Stimulated activated naive CD4-positive, alpha-beta T cell (primary cell): ENCODE measurements around the gene CENPB.

Source experiments
- DNase-seq, 6 experiments: peaks; one replicate each; lab custom pipeline; 2025; lab: John Stamatoyannopoulos, UW

The CENPB gene

DNA sequence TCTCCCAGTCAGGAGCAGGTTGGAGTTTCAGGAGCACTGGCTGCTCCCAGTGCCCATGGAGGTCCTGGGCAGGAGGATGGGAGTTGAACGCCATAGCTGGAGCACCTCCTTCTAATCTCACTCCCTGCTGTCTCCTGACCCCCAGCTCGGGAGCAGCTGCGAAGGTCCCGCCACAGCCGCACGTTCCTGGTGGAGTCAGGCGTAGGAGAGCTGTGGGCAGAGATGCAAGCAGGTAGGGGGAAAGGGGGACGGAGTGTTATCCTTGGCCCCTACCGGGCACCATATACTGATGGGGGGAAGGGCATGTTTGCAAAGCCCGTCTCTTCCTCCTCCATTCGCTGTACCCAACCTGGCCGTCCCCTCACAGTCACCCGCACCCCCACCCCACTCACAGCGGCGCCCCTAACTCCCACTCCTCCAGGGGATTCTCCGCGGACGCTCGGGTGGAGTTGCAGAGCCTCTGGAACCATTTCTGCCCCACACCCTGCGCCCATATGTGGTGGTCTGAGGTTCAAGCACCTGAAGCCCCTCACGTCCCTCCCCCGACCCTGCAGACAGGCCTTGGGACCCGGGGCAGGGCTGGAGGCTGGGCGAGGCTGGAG lies 37.4 kb downstream of the CENPB start:
- no peak for DNase-seq

GRCh38 chr20:3748073-3748472 lies 38.5 kb downstream of the CENPB start:
- no peak for DNase-seq

DNA sequence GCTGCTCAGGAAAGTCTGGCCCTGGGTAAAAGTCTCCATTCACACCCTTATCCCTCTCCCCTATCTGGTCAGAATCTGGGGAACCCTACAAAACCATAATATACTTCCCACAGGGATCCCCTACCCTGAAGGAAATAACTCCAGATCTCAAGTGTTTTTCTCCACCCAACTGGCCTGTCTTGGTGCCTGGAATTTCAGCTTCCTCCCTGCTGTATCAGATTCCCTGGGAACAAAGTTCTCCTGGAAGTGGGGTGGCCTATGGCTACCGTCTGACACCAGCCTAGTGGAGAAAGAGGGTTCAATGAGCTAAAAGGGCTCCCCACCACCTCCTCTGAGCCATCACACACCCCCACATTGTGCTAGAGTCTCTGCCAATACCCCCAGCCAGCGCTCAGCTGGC lies 39.1 kb downstream of the CENPB start:
- DNase-seq, result no peak

DNA sequence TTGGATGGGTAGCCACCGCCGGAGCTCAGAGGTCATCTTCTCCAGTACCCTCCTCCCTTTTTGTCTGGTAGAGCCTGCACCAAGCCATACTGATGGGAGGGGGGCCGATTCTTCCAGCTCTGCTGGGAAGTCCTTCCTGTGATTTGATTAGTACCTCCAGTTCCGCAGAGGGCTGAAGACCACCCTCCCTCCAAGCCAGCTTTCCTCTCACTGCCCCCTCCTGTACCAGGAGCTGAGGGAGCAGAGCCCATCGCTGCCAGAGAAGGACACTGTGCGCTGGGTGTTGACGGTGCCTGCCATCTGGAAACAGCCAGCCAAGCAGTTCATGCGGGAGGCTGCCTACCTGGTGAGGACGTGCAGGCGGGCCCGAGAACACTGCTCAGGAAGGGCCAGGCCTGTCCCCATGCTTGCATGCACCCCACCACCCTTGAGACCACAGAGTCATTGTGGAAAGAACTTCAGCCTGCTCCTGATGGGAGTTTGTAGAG lies 40.8 kb downstream of the CENPB start:
- DNase-seq, result no peak

GRCh38 chr20:3744806-3745685 lies 41.5 kb downstream of the CENPB start:
- DNase-seq, result peak; percentile 49 to 78 (median 66)

GRCh38 chr20:3744037-3744436 lies 42.5 kb downstream of the CENPB start:
- no peak for DNase-seq

DNA sequence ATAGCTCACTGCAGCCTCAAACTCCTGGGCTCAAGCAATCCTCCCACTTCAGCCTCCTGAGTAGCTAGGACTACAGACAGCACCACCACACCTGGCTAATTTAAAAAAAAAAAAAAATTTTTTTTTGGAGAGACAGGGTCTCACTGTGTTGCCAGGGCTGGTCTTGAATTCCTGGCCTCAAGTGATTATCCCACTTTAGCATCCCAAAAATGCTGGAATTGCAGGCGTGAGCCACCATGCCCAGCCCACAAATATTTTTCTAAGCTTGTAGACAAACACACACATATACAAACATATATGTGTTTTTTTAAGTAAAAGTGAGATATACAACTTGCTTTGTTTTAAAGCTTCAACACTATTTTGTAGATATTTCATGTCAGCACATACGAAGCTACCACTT lies 43.3 kb downstream of the CENPB start:
- DNase-seq, result no peak

DNA sequence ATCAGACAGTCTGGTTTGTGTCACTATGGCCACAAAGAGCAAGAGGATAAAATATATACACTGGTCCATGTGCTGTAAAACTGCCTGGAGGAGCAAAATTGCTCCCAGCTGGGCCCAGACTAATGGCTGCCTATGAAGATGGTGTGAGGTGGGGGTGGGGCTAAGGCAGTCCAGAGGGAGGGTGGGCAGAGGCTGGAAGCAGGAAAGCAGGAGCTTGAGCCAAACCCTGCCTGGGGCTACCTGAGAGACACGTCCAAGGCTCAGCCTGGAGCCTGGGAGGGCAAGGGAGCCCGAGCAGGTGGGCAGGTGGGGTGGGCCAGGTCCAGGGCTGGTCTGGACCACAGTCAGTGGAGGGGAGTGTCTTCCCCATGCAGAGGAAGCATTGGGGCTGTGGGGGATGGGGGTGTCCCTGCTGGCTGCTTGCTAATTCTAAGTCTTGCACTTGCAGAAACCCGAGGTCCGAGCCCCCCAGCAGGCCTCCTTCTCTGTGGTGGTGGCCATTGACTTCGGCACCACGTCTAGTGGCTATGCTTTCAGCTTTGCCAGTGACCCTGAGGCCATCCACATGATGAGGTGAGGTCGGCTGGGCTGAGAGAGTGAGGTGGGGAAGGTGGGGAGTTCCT lies 44.6 kb downstream of the CENPB start:
- no peak for DNase-seq

GRCh38 chr20:3740615-3741301 lies 45.8 kb downstream of the CENPB start:
- no peak for DNase-seq

DNA sequence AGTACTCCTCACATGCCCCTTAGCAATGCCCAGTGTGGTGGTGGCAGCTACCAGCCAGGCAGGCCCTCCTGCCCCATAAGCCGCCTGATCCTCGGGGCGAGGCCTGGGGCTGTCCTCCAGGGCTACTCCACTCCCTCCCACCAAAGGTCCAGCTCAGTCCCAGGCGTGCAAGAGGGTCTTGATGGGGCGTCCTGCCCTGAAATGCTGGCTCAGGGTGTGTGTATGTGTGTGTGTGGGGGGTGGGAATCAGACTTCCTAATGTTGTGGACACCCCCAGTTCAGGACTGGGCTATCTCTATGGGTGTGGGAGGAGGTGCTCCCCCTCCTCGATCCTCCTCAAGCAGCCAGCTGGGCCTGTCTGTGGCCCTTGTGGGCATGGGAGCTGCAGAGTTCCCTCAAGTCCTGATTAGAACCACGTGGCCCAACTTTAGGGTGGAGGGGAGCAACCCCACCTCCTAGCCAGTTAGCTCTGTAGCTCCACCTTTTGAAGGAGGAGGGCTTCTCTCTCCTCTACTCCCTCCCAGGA lies 46.6 kb downstream of the CENPB start:
- no peak for DNase-seq

- DNase-seq, result no peak
Observed at GRCh38 chr20:3739054-3739925, 47.2 kb downstream of the CENPB start.

- no peak for DNase-seq
Observed at GRCh38 chr20:3738111-3739053, 48.2 kb downstream of the CENPB start.

DNA sequence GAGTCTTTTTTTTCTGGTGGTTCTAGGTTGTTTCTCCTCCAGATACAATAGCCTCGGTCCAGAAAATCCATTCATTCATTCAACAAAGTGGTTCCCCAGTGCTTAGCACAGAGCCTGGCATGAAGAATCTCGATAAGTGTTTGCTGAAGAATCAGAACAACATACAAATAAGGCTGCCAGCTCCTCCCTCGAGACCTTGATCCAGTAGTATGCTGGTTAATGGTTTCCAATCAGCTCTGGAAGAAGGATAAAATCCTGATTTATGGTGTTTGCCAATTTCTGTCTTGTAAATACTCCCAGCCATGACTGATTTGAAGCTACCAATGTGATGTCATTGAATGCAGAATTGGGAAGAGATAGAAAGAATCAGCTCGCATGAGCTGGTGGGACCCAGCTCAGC lies 50.8 kb downstream of the CENPB start:
- DNase-seq, result no peak

DNA sequence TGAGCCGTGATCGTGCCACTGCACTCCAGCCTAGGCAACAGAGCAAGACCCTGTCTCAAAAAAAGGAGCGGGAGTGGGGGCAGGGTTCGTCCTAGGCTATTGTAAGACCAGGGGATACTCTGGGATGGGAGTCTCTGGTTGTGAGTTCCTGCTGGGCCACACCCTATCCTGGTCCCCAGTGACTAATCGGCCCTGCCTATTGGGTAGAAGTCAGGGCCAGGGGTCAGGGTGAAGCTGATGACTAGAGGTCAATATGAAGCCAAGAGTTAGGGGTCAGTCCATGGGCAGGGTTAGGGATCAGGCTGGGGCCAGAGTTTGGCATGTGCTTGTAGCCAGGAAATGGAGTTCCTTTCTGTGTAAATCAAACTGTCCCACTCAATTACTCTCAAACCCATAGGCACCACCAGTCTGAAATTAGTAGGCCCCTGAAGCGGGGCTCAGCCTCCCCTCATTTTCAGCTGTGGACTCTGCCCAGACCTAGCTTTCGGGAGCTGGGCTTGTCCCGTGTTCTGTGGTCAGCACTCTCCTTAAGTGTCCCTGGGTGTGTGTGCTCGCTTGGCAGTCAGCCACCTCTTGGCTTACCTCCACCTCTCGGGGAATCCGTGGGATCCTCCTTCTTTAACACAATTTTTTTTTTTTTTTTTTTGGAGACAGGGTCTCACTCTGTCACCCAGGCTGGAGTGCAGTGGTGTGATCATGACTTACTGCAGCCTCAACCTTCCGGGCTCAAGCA lies 52.3 kb downstream of the CENPB start:
- DNase-seq, result no peak
